OCI-LY1 (cell line): Measurements from ENCODE around the gene SIRT3.

Source experiments
- CTCF ChIP-seq: fragments of 200-600 bp; sonication (generic), shearing (Covaris generic); IDR thresholded peaks from 2 replicates; pipeline ENCODE4 v1.5.1; 2017; ENCODE audit warnings: mild to moderate bottlenecking, antibody characterized with exemption, low read length, moderate library complexity, mixed read lengths
- EZH2 ChIP-seq: fragments of 200-600 bp; sonication (generic), shearing (Covaris generic); IDR thresholded peaks from 2 replicates; pipeline ENCODE4 v1.8.0; 2017; ENCODE audit warnings: borderline replicate concordance, mixed run types, mild to moderate bottlenecking, antibody characterized with exemption, low read length, moderate library complexity, mixed read lengths

DNA sequence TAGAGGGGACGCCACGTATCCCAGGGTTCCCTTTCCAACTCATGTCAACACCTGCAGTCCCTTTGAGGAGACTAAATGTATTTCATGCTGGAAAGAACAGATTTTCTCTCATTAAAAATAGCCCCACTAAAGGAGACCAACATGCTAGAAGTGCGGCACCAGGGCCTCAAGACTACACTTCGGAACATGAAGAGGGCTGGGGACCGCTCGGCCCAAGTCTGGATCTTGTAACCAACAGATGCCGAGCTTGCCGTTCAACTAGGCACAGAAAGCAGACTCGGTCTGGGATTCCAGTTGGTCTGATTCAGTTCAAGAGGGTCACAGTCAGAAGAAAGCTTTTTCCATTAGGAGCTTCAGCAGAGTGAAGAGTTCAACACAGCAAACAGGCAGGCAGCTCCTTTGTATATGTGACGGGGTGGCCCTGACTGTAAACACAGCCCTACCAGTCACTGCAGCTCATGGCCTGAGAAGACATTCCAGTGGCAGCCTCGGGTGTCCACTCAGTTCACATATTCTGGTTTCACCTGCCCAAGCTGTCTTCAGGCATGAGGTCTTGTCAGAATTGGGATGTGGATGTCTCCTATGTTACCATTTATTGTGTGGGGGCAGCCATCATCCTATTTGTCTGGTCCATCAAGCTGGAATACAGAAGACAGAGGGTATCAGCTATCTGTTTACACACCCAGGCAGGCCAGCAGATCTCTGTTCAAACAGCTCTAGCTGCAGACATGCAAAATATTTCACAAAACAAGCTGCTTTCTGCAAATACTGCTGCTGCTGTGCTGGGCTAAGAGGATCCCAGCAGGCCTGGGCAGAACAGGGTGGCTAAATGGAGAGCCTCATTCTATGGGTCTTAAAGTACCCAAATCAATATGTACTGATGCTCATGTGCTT lies 19.8 kb downstream of the SIRT3 start:
- TF ChIP-seq CTCF (no peak), EZH2 (no peak)
